Neural cell (in vitro differentiated cells): ENCODE results near the gene BFSP2.
"Not testable (repeated sequence)": the region's sequence is repeated elsewhere in the genome, so short reads cannot be mapped to it uniquely, and the experiment has no call there.

Source experiments
- CTCF ChIP-seq: fragments of 450-650 bp; IDR thresholded peaks from 2 replicates; pipeline ENCODE4 v1.5.1; 2014; ENCODE audit warnings: antibody characterized with exemption, mild to moderate bottlenecking, moderate library complexity; ENCODE audit not compliant: poor library complexity, severe bottlenecking
- EP300 ChIP-seq: fragments of 450-650 bp; conservative IDR thresholded peaks from 2 replicates; pipeline ENCODE4 v1.6.1; 2014; ENCODE audit warnings: antibody characterized with exemption, mild to moderate bottlenecking, moderate library complexity; ENCODE audit not compliant: poor library complexity, severe bottlenecking
- EZH2 ChIP-seq: fragments of 200-600, 300-800 bp; shearing (Covaris generic), sonication (generic); IDR thresholded peaks from 2 replicates; pipeline ENCODE4 v1.6.1; 2014; ENCODE audit warnings: antibody characterized with exemption, low read length, borderline replicate concordance, mild to moderate bottlenecking; ENCODE audit not compliant: insufficient read depth, poor library complexity, severe bottlenecking
- POLR2AphosphoS5 ChIP-seq: IDR thresholded peaks from 2 replicates; pipeline ENCODE4 v1.6.1; 2012
- RAD21 ChIP-seq: fragments of 450-650 bp; conservative IDR thresholded peaks from 2 replicates; pipeline ENCODE4 v1.6.1; 2014; ENCODE audit warnings: antibody characterized with exemption, mild to moderate bottlenecking, moderate library complexity
- REST ChIP-seq: IDR thresholded peaks from 2 replicates; pipeline ENCODE4 v1.6.1; 2012; ENCODE audit warnings: borderline replicate concordance
- SMC3 ChIP-seq: fragments of 450-650 bp; conservative IDR thresholded peaks from 2 replicates; pipeline ENCODE4 v1.6.1; 2014; ENCODE audit warnings: antibody characterized with exemption, mild to moderate bottlenecking, moderate library complexity; ENCODE audit not compliant: poor library complexity
- TAF1 ChIP-seq: IDR thresholded peaks from 2 replicates; pipeline ENCODE4 v1.6.1; 2012; ENCODE audit warnings: low read depth

GRCh38 chr3:133473472-133474191 lies 73.8 kb downstream of the BFSP2 start:
- TF ChIP-seq CTCF, POLR2AphosphoS5, EZH2, TAF1, EP300, SMC3, REST, RAD21: not testable (repeated sequence)
